Astrocyte of the spinal cord (primary cell): ENCODE data around the gene MORF4L2.
"Not testable (repeated sequence)": the region's sequence is repeated elsewhere in the genome, so short reads cannot be mapped to it uniquely, and the experiment has no call there.

Experiments
- DNase-seq: peaks from one replicate; pipeline ENCODE4 v3.0.0; 2011; ENCODE audit warnings: low read depth, low spot score
- H3K4me3 ChIP-seq: 2 replicates; pipeline ENCODE4 v1.5.1; 2011; ENCODE audit warnings: low read depth, mild to moderate bottlenecking, low read length, moderate library complexity
- CTCF ChIP-seq: IDR thresholded peaks from 2 replicates; pipeline ENCODE4 v1.5.1; 2012; ENCODE audit warnings: low read depth, mild to moderate bottlenecking, low read length, inconsistent platforms
- in situ Hi-C: cut with HindIII; loops from 2 replicates; pipeline ENCODE4 v1.10.0; 2017; ENCODE audit warnings: low sequenced_read_pairs

MORF4L2 gene

GRCh38 chrX:103663981-103664762, 22.3 kb downstream of the MORF4L2 start:
- in situ Hi-C loops = no loop called here
- H3K4me3 ChIP-seq = no peak overlapping the region
- no peak for TF ChIP-seq CTCF
- DNase-seq = no peak

- in situ Hi-C loops, DNase-seq, H3K4me3 ChIP-seq: not testable (repeated sequence)
Observed at GRCh38 chrX:103659460-103659859, 27.0 kb downstream of the MORF4L2 start.

GRCh38 chrX:103658681-103659433, 27.6 kb downstream of the MORF4L2 start:
- in situ Hi-C loops = no loop called here
- H3K4me3 ChIP-seq = no peak overlapping the region
- TF ChIP-seq CTCF = no peak
- no peak for DNase-seq

GRCh38 chrX:103657066-103657465, 29.4 kb downstream of the MORF4L2 start:
- H3K4me3 ChIP-seq, in situ Hi-C loops, DNase-seq: not testable (repeated sequence)

GRCh38 chrX:103656617-103657016, 29.9 kb downstream of the MORF4L2 start:
- DNase-seq = peak; percentile 45
- no peak for TF ChIP-seq CTCF
- in situ Hi-C loops = no loop called here
- H3K4me3 ChIP-seq = no peak overlapping the region

GRCh38 chrX:103655230-103656000, 31.1 kb downstream of the MORF4L2 start:
- DNase-seq, H3K4me3 ChIP-seq, in situ Hi-C loops: not testable (repeated sequence)

GRCh38 chrX:103651151-103651773, 35.2 kb downstream of the MORF4L2 start:
- DNase-seq = no peak
- no peak overlapping the region for H3K4me3 ChIP-seq
- TF ChIP-seq CTCF = no peak
- in situ Hi-C loops = no loop called here
